PFSK-1 (cell line): ENCODE data around the gene XPNPEP1.

ENCODE experiments used
- POLR2AphosphoS5 ChIP-seq: IDR thresholded peaks from 2 replicates; pipeline ENCODE4 v1.6.1; 2012; ENCODE audit warnings: low read depth, mild to moderate bottlenecking, control low read depth, low read length, moderate library complexity
- REST ChIP-seq, 2 experiments: IDR thresholded peaks; 2 replicates each; pipeline versions ENCODE4 v1.6.1 to v1.8.0; 2011 to 2012; ENCODE audit warnings: low read depth in 2 of 2, low read length in 2 of 2, control low read depth in 1 of 2, inconsistent platforms in 1 of 2, mild to moderate bottlenecking in 1 of 2, moderate library complexity in 1 of 2; ENCODE audit not compliant: insufficient read depth in 1 of 2

GRCh38 chr10:109953766-109954165, 30.5 kb upstream of the XPNPEP1 start:
- TF ChIP-seq REST (IDR thresholded peaks at IDR 0.05; ENCODE audit: insufficient read depth in 1 of 2, low read depth in 2 of 2, low read length in 2 of 2): no peak
- TF ChIP-seq POLR2AphosphoS5: no peak
